ENCODE measurements around the gene QSER1. TPM values are rescaled to one million over a fixed set of nuclear protein-coding genes. Genes with fewer than 3 reads are reported as not detected.
"Not testable (repeated sequence)": the region's sequence is repeated elsewhere in the genome, so short reads cannot be mapped to it uniquely, and the experiment has no call there.

Gene QSER1
- total RNA-seq, 2 experiments from 2014 or later: 10.1 to 12.3 TPM

GRCh38 chr11:33029218-33029617, 136.6 kb downstream of the QSER1 start:
- H3K36me3 Mint-ChIP-seq (ENCODE audit: low read depth); H3K27me3 Mint-ChIP-seq (ENCODE audit: low read depth); H3K27ac Mint-ChIP-seq; H3K9me3 Mint-ChIP-seq; H3K4me1 Mint-ChIP-seq (ENCODE audit: low read depth); intact Hi-C loops (cut with micrococcal nuclease); DNase-seq; H3K4me3 Mint-ChIP-seq: not testable (repeated sequence)
- CTCF ChIA-PET: interaction anchor here (0.7 kb wide), 1 partner anchor 40 kb away, joined by 3 read pairs; no protein-coding TSS in a partner anchor

Other genes with a start within 250 kb of the QSER1 start
- not detected for gene CCDC73, start 98.1 kb upstream of the QSER1 start, total RNA-seq
- under 1 TPM; 0.15 to 0.19 TPM for gene PRRG4, start 62.9 kb upstream of the QSER1 start, total RNA-seq
- gene DEPDC7, start 123.1 kb downstream of the QSER1 start, total RNA-seq: 1 to 10 TPM; 2.2 to 2.5 TPM
- gene TCP11L1, start 146.8 kb downstream of the QSER1 start, total RNA-seq: 1 to 10 TPM; 4.8 to 5.7 TPM

All from activated naive CD4-positive, alpha-beta T cell treated with anti-CD3 and anti-CD28 coated beads for 36 hours (primary cell).